CD4-positive, alpha-beta T cell (primary cell): ENCODE data around the gene SCAF8. TPM values are rescaled to one million over a fixed set of nuclear protein-coding genes. Genes with fewer than 3 reads are reported as not detected.

ENCODE experiments used
- ATAC-seq: fragments of 200-7000 bp; cut with Tn5 transposase; one replicate; pipeline ENCODE4 v1.10.0; 2022; ENCODE audit warnings: mild to moderate bottlenecking; ENCODE audit not compliant: poor library complexity
- CTCF ChIA-PET: fragments of 350-600 bp; sonication (Branson Sonifier 250); formaldehyde crosslinking; loops from one replicate; lab custom pipeline; 2021; ENCODE audit warnings: antibody characterized with exemption, inconsistent platforms; lab: Charles Lee
- POLR2A ChIA-PET: fragments of 350-600 bp; sonication (Branson Sonifier 250); formaldehyde crosslinking; loops from one replicate; lab custom pipeline; 2021; ENCODE audit warnings: antibody characterized with exemption, inconsistent platforms; lab: Charles Lee
- DNase-seq, 14 experiments: peaks; one replicate each; pipeline ENCODE4 v3.0.0-alpha.2; 2013 to 2020; ENCODE audit warnings: mixed read lengths in 2 of 14
- H3K27ac ChIP-seq, 2 donors: one replicate each; pipeline versions ENCODE4 v1.5.1 to v1.7.0; 2013; ENCODE audit warnings: low read length in 2 of 2, low read depth in 1 of 2, mild to moderate bottlenecking in 1 of 2
- H3K27me3 ChIP-seq, 2 experiments: 1 replicate in 1 of 2; 2 replicates in 1 of 2; pipeline versions ENCODE4 v1.6.1 to v1.7.0; 2013; ENCODE audit warnings: low read length in 2 of 2, control low read depth in 1 of 2, mild to moderate bottlenecking in 1 of 2, moderate library complexity in 1 of 2; ENCODE audit not compliant: insufficient read depth in 2 of 2, control insufficient read depth in 1 of 2
- H3K36me3 ChIP-seq: one replicate; pipeline ENCODE4 v1.6.1; 2013; ENCODE audit warnings: low read length, control low read depth; ENCODE audit not compliant: insufficient read depth
- H3K4me1 ChIP-seq: one replicate; pipeline ENCODE4 v1.6.1; 2013; ENCODE audit warnings: low read length, control low read depth; ENCODE audit not compliant: insufficient read depth
- H3K4me3 ChIP-seq: one replicate; pipeline ENCODE4 v1.5.1; 2013; ENCODE audit warnings: mild to moderate bottlenecking, low read length, moderate library complexity
- H3K9me3 ChIP-seq, 2 experiments: 1 replicate in 1 of 2; 2 replicates in 1 of 2; pipeline versions ENCODE4 v1.6.1 to v1.7.0; 2013; ENCODE audit warnings: low read length in 2 of 2, mild to moderate bottlenecking in 2 of 2, control low read depth in 1 of 2, moderate library complexity in 1 of 2; ENCODE audit not compliant: control insufficient read depth in 1 of 2, insufficient read depth in 1 of 2
- H3K27ac Mint-ChIP-seq: one replicate; pipeline ENCODE4 v1.8.0; 2020; ENCODE audit warnings: mixed read lengths
- H3K27me3 Mint-ChIP-seq: one replicate; pipeline ENCODE4 v1.8.0; 2021; ENCODE audit warnings: mixed read lengths
- H3K36me3 Mint-ChIP-seq: one replicate; pipeline ENCODE4 v1.8.0; 2021; ENCODE audit warnings: low read depth, mixed read lengths
- H3K4me1 Mint-ChIP-seq: one replicate; pipeline ENCODE4 v1.8.0; 2021; ENCODE audit warnings: low read depth, mixed read lengths
- H3K4me3 Mint-ChIP-seq: one replicate; pipeline ENCODE4 v1.8.0; 2020; ENCODE audit warnings: mild to moderate bottlenecking, mixed read lengths
- H3K9me3 Mint-ChIP-seq: one replicate; pipeline ENCODE4 v1.8.0; 2020; ENCODE audit warnings: mixed read lengths
- CTCF ChIP-seq: fragments of 200-600 bp; IDR thresholded peaks from one replicate; pipeline ENCODE4 v1.8.0; 2022; ENCODE audit warnings: antibody characterized with exemption, mild to moderate bottlenecking
- intact Hi-C, 2 experiments: fragments of 100-400 bp; cut with DNase I in 1 of 2; cut with micrococcal nuclease in 1 of 2; formaldehyde crosslinking; loops; one replicate each; pipeline versions ENCODE4 v1.15.1 to v1.9.0; 2023 to 2025; cut with DNase I, micrococcal nuclease
- total RNA-seq, 174 experiments: library from RNA in 2 of 174; stranded (reverse) in 2 of 174; gene quantifications; one replicate each; pipeline ENCODE4 v1.2.3 and lab custom pipeline; 2021 to 2026

SCAF8 gene
- total RNA-seq, 2 experiments from 2014 or later = 82.6 to 83.8 TPM

- Mint-ChIP-seq H3K36me3 (no peaks in the 10 kb centered on the region), H3K27ac (no peak overlapping the region), H3K27me3 (no peaks in the 10 kb centered on the region), H3K4me1 (no peaks in the 10 kb centered on the region), H3K4me3 (no peak overlapping the region), H3K9me3 (no peaks in the 10 kb centered on the region)
- ChIA-PET CTCF (no interaction called here), POLR2A (no interaction called here)
- Histone ChIP-seq H3K36me3 (no peaks in the 10 kb centered on the region), H3K27me3 (no peaks in the 10 kb centered on the region), H3K27ac (no peak overlapping the region), H3K4me1 (no peaks in the 10 kb centered on the region), H3K9me3 (no peaks in the 10 kb centered on the region), H3K4me3 (no peak overlapping the region)
- TF ChIP-seq CTCF = no peak
- ATAC-seq = no peak
- intact Hi-C loops = no loop called here
- DNase-seq = no peak
These were observed 36.6 kb upstream of the SCAF8 start for GRCh38 chr6:154696661-154697060.

- no peak overlapping the region for H3K27ac Mint-ChIP-seq
- CTCF ChIA-PET = no interaction called here
These were observed 30.1 kb upstream of the SCAF8 start for GRCh38 chr6:154703124-154703523.

DNA sequence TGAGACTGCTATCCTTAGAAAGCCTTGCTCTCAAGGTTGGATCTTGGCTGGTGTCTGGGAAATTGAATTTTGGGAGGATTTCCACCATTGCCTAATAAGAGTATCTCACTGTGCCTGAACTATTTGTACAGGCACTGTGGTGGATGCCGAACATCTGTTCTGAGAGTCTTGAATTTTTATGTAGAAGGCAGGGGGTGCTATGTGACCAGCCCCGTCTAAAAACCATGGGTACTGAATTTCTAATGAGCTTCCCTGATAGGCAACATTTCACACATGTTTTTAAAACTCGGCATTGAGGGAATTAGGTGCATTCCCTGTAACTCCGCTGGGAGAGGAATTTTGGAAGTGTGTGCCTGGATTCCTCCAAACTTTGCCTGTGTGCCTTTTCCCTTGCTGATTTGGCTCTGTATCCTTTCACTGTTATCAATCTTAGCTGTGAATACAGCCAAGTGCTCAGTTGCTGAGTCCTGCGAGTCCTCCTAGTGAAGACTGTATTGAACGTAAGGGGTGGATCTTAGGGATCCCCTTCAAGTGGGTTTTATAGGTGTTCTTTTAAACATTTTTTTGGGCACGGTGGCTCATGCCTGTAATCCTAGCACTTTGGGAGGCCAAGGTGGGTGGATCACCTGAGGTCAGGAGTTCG lies 27.6 kb upstream of the SCAF8 start:
- CTCF ChIA-PET = interaction anchor here (0.8 to 1.2 kb wide), 4 partner anchors 30 to 105 kb away, joined by 3 to 5 read pairs (median 4); no protein-coding TSS in a partner anchor
- Histone ChIP-seq H3K27me3 (no peaks in the 10 kb centered on the region), H3K4me3 (no peak overlapping the region), H3K4me1 (no peaks in the 10 kb centered on the region), H3K36me3 (no peaks in the 10 kb centered on the region), H3K9me3 (no peaks in the 10 kb centered on the region), H3K27ac (no peak overlapping the region)
- peak in 4 of 14 experiments; percentile 6 to 32 (median 14) for DNase-seq
- Mint-ChIP-seq H3K36me3 (no peaks in the 10 kb centered on the region), H3K4me1 (no peaks in the 10 kb centered on the region), H3K9me3 (no peaks in the 10 kb centered on the region), H3K27ac (no peak overlapping the region), H3K27me3 (peaks cover 10% of the 10 kb centered on the region), H3K4me3 (no peak overlapping the region)
- ATAC-seq = no peak
- TF ChIP-seq CTCF = no peak
- POLR2A ChIA-PET = no interaction called here
- intact Hi-C loops = loop anchor here in 1 of 2 experiments (1.0 kb wide), 1 partner anchor 100 kb away; no protein-coding TSS in a partner anchor

More at GRCh38 chr6:154703124-154703523, 30.1 kb upstream of the SCAF8 start:
- Histone ChIP-seq H3K36me3 (no peaks in the 10 kb centered on the region), H3K9me3 (no peaks in the 10 kb centered on the region), H3K4me3 (no peak overlapping the region), H3K27ac (no peak overlapping the region), H3K4me1 (no peaks in the 10 kb centered on the region), H3K27me3 (no peaks in the 10 kb centered on the region)
- intact Hi-C loops = no loop called here
- no peak overlapping the region for H3K4me3 Mint-ChIP-seq
- H3K4me1 Mint-ChIP-seq = no peaks in the 10 kb centered on the region
- peaks cover 10% of the 10 kb centered on the region for H3K27me3 Mint-ChIP-seq
- H3K9me3 Mint-ChIP-seq = no peaks in the 10 kb centered on the region
- POLR2A ChIA-PET = no interaction called here
- ATAC-seq (no peak), DNase-seq (no peak)
- TF ChIP-seq CTCF = no peak
- no peaks in the 10 kb centered on the region for H3K36me3 Mint-ChIP-seq
